ENCODE measurements around the gene NEAT1. TPM values are rescaled to one million over a fixed set of nuclear protein-coding genes. Genes with fewer than 3 reads are reported as not detected.

Gene NEAT1
- total and polyA plus RNA-seq, 9 of the 15 experiments (the other 6 are each of a cell fraction or from before 2014, with no cell fraction given), result 20.1 to 389 (median 62.8) TPM

DNA sequence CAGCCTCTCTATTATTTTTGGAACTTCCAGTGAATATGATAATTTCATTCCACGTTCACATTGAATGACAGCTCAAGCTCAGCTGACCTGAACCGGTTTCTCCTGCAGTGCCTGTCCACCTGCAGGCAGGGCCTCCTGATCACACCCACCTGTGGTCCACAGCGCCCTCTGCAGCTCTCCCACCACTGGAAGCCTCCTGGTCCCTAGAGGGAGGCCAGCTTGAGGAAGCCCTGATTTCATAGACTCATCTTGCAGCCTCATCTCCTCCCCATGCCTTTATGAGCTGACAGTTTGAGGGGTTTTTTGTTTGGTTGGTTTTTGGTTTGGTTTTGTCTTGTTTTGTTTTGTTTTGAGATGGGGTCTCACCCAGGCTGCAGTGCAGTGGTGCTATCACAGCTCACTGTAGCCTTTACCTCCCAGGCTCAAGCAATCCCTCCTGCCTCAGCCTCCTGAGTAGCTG lies 46.3 kb downstream of the NEAT1 start (continued):
- TF ChIP-seq, protein P1, sequence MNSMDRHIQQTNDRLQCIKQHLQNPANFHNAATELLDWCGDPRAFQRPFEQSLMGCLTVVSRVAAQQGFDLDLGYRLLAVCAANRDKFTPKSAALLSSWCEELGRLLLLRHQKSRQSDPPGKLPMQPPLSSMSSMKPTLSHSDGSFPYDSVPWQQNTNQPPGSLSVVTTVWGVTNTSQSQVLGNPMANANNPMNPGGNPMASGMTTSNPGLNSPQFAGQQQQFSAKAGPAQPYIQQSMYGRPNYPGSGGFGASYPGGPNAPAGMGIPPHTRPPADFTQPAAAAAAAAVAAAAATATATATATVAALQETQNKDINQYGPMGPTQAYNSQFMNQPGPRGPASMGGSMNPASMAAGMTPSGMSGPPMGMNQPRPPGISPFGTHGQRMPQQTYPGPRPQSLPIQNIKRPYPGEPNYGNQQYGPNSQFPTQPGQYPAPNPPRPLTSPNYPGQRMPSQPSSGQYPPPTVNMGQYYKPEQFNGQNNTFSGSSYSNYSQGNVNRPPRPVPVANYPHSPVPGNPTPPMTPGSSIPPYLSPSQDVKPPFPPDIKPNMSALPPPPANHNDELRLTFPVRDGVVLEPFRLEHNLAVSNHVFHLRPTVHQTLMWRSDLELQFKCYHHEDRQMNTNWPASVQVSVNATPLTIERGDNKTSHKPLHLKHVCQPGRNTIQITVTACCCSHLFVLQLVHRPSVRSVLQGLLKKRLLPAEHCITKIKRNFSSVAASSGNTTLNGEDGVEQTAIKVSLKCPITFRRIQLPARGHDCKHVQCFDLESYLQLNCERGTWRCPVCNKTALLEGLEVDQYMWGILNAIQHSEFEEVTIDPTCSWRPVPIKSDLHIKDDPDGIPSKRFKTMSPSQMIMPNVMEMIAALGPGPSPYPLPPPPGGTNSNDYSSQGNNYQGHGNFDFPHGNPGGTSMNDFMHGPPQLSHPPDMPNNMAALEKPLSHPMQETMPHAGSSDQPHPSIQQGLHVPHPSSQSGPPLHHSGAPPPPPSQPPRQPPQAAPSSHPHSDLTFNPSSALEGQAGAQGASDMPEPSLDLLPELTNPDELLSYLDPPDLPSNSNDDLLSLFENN (IDR thresholded peaks at IDR 0.05; ENCODE audit: low read depth in 2 of 2, low read length in 2 of 2), result peak in 1 of 2 experiments; percentile 40; a peak in 1 of 4 replicates
- TF ChIP-seq E2F8 (IDR thresholded peaks at IDR 0.05; ENCODE audit: low read depth, partially characterized antibody) (no peak), XRCC4 (IDR thresholded peaks at IDR 0.05; ENCODE audit: extremely low read depth, insufficient read depth, insufficient read length) (no peak), TEAD2 (tag; IDR thresholded peaks at IDR 0.05) (no peak), VEZF1 (CRISPR knock-in tag; IDR thresholded peaks at IDR 0.05) (0 out of 2 replicates have a peak, but pooled peaks have one; percentile 19), NONO (IDR thresholded peaks at IDR 0.05; ENCODE audit: low read depth in 2 of 2, low read length in 1 of 2) (0 out of 4 replicates have a peak, but pooled peaks of 1 of the 2 experiments have one; percentile 52), ZNF766 (CRISPR knock-in tag; conservative IDR thresholded peaks at IDR 0.05) (no peak), MEIS2 (IDR thresholded peaks at IDR 0.05; ENCODE audit: partially characterized antibody) (peak; percentile 65), CXXC5 (CRISPR knock-in tag; IDR thresholded peaks at IDR 0.05) (peak; percentile 51), PHB2 (IDR thresholded peaks at IDR 0.05; ENCODE audit: low read depth) (no peak), TGIF2 (CRISPR knock-in tag; IDR thresholded peaks at IDR 0.05) (no peak), PTBP1 (IDR thresholded peaks at IDR 0.05; ENCODE audit: low read depth, low read length) (no peak), ZNF140 (CRISPR knock-in tag; IDR thresholded peaks at IDR 0.05) (no peak)
- TF ChIP-seq, protein P2, sequence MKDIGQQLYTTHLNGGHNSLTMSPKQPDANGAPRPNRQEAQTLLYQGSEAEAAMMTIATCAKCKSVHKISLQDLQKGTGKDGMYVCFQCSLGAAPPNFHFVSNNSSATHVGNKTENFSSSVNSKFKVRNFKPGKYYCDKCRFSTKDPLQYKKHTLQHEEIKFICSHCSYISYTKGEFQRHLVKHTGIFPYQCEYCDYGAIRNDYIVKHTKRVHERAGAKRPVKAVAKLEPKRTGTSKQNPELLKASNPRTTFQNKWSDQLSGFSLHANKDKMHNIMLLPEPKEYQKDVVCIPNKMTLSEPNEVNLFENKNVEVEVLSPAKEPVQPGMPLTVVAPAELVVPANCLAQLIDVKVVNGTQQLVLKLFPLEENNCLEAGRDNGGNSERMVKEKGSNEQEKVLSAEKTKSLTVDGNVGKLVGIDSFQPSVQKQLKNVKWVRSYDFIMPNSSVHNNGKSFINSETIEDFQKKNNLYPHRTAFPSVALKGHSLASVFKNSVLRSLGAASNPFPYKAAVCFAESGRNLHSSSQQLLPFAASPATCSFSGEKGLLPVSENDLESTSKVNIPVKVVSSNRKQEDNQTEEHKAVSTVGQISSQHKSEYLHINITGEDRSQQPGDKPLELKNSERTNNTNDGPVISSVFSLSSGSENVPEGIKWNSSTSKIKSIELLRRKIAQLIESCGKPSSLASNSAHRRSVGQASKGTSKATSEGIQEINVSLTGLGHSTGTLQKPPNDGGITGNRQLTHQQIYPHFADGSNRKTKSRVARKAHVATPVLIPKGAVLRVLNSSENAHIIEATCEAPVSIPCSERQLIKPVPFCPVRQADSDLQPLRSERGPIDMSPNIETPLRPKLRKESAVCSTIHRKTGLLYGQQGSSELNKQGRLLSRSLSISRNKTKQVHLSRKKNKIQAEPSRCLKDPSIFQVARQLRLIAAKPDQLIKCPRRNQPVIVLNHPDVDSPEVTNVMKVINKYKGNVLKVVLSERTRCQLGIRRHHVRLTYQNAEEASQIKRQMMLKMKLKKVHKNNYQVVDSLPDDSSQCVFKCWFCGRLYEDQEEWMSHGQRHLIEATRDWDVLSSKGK (CRISPR knock-in tag; IDR thresholded peaks at IDR 0.05), result no peak

All from K562 (cell line).